ENCODE results near the gene LAMC3. TPM values are rescaled to one million over a fixed set of nuclear protein-coding genes. Genes with fewer than 3 reads are reported as not detected.
A peak's percentile ranks its signal among the peaks of the same experiment; 100 is the strongest.

Gene LAMC3
- total and polyA plus RNA-seq, 9 of the 15 experiments (the other 6 are each of a cell fraction or from before 2014, with no cell fraction given), result 0.10 TPM; not detected in 8

- intact Hi-C loops (cut with micrococcal nuclease) (no loop called here), in situ Hi-C loops (cut with MboI) (no loop called here)
- no TSS peak for BruUV-seq (replicated peaks)
- Histone ChIP-seq H3K9me1 (ENCODE audit: control insufficient read depth, insufficient read depth, low read length) (peaks cover 12% of the 10 kb centered on the region), H3K4me3 (no peak overlapping the region), H3K79me2 (ENCODE audit: control insufficient read depth, insufficient read depth, low read length) (no peaks in the 10 kb centered on the region), H3K4me2 (ENCODE audit: insufficient read depth, low read length) (peak overlapping the region; percentile 1; the same call in 1 of the 2 replicates), H4K20me1 (replicated peaks; ENCODE audit: control insufficient read depth, insufficient read depth, low read length) (peaks cover 39% of the 10 kb centered on the region), H3K36me3 (ENCODE audit: control insufficient read depth, insufficient read depth, low read length) (no peaks in the 10 kb centered on the region), H3K27ac (ENCODE audit: extremely low read depth, low read depth, low read length) (no peak overlapping the region), H3K4me1 (replicated peaks in 1 of 2; ENCODE audit: control insufficient read depth in 2 of 2, insufficient read depth in 2 of 2, low read length in 2 of 2) (peaks cover 24 to 50% of the 10 kb centered on the region in 2 experiments), H3K27me3 (ENCODE audit: control insufficient read depth in 2 of 2, insufficient read depth in 2 of 2, low read length in 2 of 2) (peaks cover 54 to 85% of the 10 kb centered on the region in 2 experiments), H3K9me3 (replicated peaks; ENCODE audit: control insufficient read depth, insufficient read depth, low read depth, low read length) (no peaks in the 10 kb centered on the region), H2AFZ (ENCODE audit: low read depth, low read length) (peak overlapping the region; percentile 14), H3K9ac (ENCODE audit: insufficient read depth in 1 of 2, low read depth in 2 of 2, low read length in 2 of 2) (peak overlapping the region in 1 of 2 experiments; percentile 77; a peak in 2 of 4 replicates)
- ATAC-seq (no peak), FAIRE-seq (no peak), DNase-seq (ENCODE audit: extremely low read depth in 1 of 4, low spot score in 3 of 4) (peak in 1 of 4 experiments; percentile 63)
- ChIA-PET CTCF (ENCODE audit: low intra/inter-chr PET ratio) (no interaction called here), POLR2A (interaction anchor here (0.6 to 99.3 kb wide), 7 partner anchors 6 to 270 kb away, joined by 3 to 3336 read pairs (median 4); partner anchors contain the start of genes AIF1L and NUP214)
- WGBS (ENCODE audit: insufficient coverage, low coverage, missing lambda C conversion rate), result 29% methylated on average over 9 of the region's 9 CpGs
- TF ChIP-seq NFE2 (IDR thresholded peaks at IDR 0.05; ENCODE audit: low read depth) (no peak), STAT6 (CRISPR knock-in tag; IDR thresholded peaks at IDR 0.05) (0 out of 2 replicates have a peak, but pooled peaks have one; percentile 58), ZNF280B (CRISPR knock-in tag; IDR thresholded peaks at IDR 0.05) (no peak), PHB (CRISPR knock-in tag; IDR thresholded peaks at IDR 0.05) (no peak), RCOR1 (IDR thresholded peaks at IDR 0.05; ENCODE audit: borderline replicate concordance in 1 of 2, low read depth in 2 of 2, low read length in 2 of 2) (no peak), ARID1B (IDR thresholded peaks at IDR 0.05) (no peak), BCOR (IDR thresholded peaks at IDR 0.05) (no peak)
- TF ChIP-seq, protein P1, sequence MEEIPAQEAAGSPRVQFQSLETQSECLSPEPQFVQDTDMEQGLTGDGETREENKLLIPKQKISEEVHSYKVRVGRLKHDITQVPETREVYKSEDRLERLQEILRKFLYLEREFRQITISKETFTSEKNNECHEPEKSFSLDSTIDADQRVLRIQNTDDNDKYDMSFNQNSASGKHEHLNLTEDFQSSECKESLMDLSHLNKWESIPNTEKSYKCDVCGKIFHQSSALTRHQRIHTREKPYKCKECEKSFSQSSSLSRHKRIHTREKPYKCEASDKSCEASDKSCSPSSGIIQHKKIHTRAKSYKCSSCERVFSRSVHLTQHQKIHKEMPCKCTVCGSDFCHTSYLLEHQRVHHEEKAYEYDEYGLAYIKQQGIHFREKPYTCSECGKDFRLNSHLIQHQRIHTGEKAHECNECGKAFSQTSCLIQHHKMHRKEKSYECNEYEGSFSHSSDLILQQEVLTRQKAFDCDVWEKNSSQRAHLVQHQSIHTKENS (CRISPR knock-in tag; IDR thresholded peaks at IDR 0.05), result no peak
- TF ChIP-seq, protein P2, sequence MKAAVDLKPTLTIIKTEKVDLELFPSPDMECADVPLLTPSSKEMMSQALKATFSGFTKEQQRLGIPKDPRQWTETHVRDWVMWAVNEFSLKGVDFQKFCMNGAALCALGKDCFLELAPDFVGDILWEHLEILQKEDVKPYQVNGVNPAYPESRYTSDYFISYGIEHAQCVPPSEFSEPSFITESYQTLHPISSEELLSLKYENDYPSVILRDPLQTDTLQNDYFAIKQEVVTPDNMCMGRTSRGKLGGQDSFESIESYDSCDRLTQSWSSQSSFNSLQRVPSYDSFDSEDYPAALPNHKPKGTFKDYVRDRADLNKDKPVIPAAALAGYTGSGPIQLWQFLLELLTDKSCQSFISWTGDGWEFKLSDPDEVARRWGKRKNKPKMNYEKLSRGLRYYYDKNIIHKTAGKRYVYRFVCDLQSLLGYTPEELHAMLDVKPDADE (conservative IDR thresholded peaks at IDR 0.05; ENCODE audit: control insufficient read depth, low read depth, low read length), result no peak
- TF ChIP-seq, protein P3, sequence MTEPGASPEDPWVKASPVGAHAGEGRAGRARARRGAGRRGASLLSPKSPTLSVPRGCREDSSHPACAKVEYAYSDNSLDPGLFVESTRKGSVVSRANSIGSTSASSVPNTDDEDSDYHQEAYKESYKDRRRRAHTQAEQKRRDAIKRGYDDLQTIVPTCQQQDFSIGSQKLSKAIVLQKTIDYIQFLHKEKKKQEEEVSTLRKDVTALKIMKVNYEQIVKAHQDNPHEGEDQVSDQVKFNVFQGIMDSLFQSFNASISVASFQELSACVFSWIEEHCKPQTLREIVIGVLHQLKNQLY (CRISPR knock-in tag; conservative IDR thresholded peaks at IDR 0.05), result 0 out of 4 replicates have a peak, but pooled peaks of 1 of the 2 experiments have one; percentile 36
Observed at GRCh38 chr9:131103024-131103423, 94.0 kb downstream of the LAMC3 start.

Measured in K562 (cell line).